NCI-H2196 treated with DMSO at 0.1 percent for 48 hours (cell line): ENCODE measurements around the gene TNFAIP3.

ENCODE experiments used
- DNase-seq: peaks from one replicate; lab custom pipeline; 2025; ENCODE audit not compliant: unreplicated experiment; lab: John Stamatoyannopoulos, UW

The TNFAIP3 gene

DNA sequence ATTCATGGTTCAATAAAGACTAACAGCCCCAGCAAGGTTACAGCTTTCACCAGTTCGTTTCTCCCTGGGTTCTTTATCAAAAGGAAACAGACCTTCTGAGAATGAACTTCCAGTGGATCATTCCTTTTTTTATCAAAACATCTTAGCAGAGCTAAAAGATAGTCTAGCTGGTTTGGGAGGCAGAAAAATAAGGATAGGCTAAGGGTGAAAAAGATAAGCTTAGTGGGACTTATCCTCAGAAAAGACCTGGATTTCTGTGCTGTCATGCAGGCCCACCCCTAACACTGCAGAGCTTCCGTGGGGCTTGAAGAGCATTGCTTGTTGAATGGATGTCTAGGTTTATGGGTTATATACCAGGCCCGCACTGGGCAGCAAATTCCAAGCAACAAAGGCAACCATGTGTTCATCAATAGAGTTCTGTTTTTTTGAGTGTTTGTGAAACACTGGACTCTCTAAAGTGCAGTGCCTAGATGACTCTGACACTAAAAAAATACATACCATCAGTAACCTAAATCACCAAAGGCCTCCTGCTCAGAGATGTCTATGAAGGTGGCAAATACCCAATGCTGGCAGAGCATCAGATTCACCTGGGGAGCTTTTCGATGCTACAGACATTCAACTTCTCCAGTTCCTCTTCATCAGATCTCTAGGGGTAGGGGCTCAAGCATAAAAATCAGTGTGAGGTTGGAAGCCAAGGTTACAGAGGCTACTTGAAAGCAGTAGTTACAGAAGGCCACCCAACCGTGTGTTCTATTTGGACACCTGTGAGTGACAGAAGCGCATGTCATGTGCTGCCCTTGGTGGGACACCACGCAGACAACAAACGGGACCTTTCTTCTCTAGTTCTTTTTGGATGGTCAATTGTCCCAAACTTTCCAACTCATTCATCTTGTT lies 53.0 kb downstream of the TNFAIP3 start:
- no peak for DNase-seq

DNA sequence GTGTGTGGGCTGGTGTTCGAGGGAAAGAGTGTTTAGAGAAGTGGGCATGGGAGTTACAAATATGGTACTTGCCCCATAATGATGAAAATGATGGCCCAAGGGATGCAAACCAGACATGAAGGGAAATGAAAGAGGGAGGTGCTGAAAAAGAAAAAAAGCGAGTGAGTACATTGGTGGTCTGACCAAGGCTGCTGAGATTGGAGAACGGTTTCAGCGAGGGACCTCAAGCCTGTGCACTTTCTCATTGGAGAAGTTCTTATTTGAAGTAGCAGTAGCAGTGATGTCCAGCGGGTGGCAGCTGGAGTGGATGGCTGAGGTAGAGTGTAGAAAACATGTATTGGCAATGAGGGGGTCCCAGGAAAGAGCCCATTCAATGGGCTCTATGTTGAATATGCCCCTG lies 54.8 kb downstream of the TNFAIP3 start:
- DNase-seq, result no peak

- DNase-seq, result no peak
Observed at GRCh38 chr6:137923866-137924653, 57.0 kb downstream of the TNFAIP3 start.

DNA sequence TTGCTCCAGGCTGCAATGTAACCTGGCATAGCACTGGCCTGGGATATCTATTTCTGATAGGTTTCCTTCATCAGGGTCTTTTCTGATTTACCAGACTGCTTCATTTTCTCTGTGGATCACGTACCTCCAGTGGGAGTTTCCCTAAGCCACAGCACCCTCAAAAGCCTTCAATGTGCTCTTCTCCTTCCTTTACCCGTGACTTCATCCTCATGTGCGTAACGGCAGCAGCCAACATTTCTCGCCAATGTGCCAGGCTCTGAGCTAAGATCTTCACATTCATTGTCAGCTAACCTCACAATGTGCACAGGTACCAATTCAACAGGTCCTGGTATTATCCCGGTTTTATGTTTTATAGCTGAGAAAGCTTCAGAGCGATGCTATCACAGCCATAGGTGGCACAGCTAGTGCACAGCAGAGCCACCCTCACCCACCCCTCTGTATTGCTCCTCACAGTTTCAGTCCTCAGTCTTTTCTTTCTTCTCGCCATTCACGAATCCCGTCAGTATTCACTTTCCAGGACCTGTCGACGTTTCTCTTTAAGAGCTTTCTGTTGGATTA lies 58.2 kb downstream of the TNFAIP3 start:
- DNase-seq, result no peak

- no peak for DNase-seq
Observed at GRCh38 chr6:137926207-137926731, 59.2 kb downstream of the TNFAIP3 start.

DNA sequence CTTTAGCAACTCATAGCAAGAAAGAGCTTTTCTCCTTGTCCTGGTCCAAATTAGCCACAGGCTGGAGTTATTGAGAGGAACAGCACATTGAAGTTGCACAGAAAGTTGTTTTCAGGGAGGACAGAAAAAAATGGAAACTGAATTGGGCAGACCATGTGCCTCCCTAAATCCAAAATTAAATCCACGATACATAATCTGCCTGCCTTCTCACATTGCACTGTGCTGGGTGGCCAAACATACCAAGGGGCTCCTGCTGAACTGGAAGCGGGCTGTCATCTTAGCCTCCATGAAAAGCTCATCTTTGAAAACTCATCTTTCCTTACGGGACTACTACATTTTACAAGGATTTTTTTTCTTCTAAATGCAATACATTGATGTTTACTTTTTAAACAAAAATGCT lies 59.9 kb downstream of the TNFAIP3 start:
- no peak for DNase-seq

- DNase-seq, result no peak
Observed at GRCh38 chr6:137927777-137928218, 60.7 kb downstream of the TNFAIP3 start.

DNA sequence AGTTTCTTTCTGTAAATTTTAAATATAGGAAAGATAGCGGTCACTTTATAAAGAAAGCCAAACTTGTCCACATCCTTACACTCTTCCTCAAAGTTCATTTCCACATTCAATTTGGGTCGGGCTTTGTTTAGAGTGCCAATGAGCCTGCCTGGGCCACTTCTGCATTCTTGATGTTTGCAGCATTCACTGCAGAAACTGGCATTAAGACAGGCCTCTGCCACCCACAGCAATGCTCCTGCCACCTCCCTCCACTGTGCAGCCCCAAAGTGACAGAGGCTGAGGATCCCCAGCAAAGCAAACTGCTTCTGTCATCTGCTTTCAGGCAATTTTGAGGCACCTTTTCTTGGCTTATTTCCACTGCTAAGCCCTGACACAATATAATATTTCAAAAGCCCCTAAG lies 61.2 kb downstream of the TNFAIP3 start:
- no peak for DNase-seq

DNA sequence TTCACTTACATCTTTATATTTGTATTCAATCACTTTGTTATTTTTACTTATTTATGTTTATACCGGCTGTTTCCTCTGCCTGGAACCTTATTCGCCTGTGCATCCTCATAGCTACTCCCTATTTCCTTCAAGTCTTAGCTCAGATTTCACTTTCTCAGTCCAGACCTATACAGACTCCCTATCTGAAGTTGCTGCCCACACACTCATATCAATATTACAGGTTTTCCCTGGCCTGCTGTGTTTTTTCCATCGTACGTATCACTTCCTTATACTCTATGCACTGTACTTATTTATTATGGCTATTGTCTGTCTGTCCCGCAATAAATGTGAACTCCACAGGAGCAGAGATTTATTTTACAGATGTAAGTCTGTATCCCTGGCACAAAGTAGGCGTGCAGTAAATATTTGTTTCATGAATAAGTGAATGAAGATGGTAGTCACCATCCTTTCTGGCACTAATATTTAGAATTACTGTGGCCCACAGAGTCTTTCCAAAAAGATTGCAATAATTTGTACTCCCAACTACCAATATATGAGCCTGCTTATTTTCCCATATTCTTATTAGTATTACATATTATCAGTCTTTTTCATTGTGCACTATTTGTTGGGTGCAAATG lies 64.9 kb downstream of the TNFAIP3 start:
- DNase-seq, result no peak
